ENCODE results near the gene CR1L.
"Not testable (repeated sequence)": the region's sequence is repeated elsewhere in the genome, so short reads cannot be mapped to it uniquely, and the experiment has no call there.

CR1L gene

DNA sequence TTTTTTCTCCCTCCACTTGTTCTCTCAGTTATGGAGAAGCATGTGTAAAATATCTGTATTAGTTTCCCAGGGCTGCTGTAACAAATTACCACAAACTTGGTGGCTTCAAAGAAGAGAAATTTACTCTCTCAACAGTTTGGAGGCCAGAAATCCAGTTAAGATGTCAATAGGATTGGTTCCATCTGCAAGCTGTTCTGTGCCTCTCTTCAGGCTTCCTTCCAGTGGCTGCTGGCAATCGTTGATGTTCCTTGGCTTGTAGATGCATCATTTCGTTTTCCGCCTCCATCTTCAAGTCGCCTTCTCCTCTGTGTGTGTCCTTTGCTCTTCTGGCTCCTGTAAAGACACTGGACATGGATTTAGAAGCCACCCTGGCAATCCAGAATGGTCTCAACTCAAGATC lies 45.6 kb downstream of the CR1L start:
- DNase-seq, result not testable (repeated sequence)

DNA sequence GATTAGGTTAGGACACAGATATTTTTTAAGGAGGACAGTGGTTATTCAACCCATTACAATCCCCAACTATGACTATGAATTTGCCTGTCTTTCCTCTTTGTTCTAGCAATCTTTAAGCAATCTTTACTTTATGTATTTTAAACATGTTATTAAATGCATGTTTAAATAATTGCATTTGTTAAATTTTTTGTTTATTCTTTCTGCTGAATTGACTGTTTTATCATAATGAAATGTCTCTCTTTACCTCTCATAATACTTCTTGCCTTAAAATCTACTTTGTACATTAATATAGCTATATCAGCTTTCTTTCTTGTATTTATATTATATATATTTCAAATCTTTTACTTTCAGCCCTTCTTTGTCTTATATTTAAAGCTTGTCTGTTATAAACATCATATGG lies 46.1 kb downstream of the CR1L start:
- DNase-seq, result no peak

DNA sequence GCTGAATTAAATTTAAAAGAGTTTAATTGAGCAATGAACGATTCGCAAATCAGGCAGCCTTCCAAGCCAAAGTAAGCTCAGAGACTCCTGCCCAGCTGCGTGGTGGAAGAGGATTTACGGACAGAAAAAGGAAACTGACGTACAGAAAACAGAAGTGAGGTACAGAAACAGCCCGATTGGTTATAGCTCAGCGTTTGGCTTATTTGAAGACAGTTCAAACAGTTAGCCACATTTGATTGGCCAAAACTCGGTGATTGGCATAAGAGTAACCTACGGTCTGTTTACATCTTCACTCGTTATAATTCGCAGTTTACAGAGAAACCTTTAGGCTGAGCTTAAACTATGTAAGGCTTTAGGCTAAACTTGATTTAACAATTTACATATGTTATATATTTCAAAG lies 46.9 kb downstream of the CR1L start:
- no peak for DNase-seq

DNA sequence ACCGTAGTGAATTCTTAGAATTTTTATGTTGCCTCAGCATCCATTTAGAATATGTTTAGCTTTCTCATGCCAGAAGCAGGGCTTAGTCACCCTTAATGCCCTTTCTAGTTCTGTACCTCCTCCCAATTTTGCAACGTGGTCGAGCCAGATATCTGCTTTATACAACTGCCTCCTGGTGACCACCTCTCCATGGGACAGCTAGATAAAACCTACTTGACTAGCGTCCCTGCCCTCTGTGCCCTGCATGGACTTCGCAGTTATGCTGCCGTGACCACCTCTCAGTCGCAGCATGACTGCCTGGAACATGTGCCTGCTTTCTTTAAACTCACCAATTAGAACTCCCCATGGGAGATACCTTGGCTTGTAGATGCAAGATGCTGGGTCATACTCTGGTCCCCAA lies 47.4 kb downstream of the CR1L start:
- not testable (repeated sequence) for DNase-seq

DNA sequence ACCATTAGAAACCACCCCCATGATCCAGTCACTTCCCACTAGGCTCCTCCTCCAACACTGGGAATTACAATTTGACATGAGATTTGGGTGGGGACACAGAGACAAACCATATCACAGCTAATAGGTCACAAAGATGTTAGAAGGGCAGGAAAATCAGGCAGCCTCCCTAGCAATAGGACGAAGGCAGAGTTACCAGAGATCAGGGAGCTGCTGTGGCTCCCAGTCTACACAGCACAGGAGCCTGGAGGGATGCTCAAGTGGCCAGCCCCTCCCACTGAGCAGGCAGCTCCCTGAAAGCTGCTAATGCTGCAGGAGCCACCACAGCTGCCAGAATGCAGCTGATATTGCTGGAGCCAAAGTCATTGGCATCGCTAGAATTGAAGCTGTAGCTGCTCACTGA lies 51.0 kb downstream of the CR1L start:
- no peak for DNase-seq

DNA sequence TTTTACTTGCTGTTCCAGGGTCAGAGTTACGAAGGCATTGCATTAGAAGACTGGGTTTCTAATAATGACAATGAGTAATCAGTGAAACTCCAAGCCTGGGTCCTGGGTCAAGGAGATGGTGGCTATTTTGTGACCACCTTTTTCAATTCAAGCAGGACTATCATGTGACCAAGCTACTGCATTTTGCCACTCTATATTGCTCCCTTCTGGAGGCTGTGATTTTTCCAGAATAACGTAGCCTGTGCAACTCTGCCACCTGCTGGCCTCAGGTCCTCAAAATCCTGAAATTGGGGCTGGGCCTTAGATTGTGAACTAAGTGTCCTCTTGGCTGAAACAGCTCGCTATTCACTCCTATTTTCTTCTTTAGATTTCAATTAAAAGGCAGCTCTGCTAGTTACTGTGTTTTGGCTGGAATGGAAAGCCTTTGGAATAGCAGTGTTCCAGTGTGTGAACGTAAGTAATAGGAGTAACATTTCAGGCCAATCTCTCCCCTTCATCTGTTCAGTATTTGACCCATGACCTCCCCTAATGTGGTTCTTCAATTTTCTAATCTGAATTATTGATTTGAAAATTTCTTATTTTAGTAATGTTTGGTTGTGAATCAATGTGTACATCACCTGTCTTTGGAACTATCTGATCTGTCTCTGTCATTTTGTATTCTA lies 54.0 kb downstream of the CR1L start:
- peak; percentile 29 for DNase-seq

DNA sequence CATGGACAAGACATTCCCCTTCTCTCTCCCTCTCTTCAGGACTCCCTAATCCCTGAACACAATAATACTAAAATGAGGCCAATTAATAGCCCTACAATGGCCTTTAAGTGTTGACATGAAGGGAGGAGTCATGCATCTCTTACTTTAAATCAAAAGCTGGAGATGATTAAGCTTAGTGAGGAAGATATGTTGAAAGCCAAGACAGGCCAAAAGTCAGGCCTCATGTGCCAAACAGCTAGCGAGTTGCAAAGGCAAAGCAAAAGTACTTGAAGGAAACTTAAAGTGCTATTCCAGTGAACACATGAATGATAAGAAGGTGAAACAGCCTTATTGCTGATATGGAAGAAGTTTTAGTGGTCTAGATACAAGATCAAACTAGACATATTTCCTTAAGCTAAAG lies 57.4 kb downstream of the CR1L start:
- DNase-seq, result no peak

DNA sequence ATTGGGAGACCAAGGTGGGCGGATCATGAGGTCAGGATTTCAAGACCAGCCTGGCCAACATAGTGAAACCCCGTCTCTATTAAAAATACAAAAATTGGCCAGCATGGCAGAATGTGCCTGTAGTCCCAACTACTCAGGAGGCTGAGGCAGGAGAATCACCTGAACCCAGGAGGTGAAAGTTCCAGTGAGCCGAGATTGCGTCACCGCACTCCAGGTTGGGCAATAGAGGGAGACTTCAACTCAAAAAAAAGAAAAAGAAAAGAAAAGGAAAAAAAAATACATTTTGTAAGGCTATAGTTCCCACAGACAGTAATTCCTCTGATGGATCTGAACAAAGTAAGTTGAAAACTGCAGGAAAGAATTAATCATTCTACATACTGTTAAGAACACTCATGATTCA lies 58.8 kb downstream of the CR1L start:
- DNase-seq, result no peak

DNA sequence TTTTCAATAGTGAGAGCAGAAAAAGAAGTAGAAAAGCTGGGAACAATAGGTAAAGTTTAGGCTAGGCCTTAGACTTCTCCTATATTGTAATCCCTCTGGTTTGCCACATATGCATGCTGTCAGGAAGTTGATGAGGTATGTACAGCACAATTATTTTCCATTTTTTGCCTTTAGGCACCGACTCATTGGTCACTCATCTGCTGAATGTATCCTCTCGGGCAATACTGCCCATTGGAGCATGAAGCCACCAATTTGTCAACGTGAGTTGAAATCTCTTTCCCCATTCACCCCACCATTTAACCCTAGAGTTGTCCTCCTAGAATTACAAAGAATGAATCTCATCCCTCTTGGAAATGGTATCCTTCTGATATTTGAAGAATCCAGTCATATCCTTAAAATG lies 63.1 kb downstream of the CR1L start:
- not testable (repeated sequence) for DNase-seq

DNA sequence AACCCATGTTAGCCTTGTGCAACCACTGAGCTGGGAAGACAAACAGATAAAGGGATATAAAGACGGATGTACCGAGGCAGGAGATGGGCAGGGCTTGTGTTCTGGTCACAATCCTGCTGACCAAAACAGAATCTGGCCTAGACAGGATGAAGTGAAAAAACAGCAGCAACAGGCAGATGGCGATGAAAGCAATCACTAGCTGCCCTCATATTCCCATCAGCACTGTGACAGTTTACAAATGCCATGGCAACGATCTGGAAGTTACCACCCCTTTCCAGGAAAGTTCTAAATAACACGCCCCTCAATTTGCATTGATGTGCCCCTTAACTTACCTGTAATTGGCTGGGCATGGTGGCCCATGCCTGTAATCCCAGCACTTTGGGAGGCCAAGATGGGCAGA lies 66.4 kb downstream of the CR1L start:
- DNase-seq, result no peak

DNA sequence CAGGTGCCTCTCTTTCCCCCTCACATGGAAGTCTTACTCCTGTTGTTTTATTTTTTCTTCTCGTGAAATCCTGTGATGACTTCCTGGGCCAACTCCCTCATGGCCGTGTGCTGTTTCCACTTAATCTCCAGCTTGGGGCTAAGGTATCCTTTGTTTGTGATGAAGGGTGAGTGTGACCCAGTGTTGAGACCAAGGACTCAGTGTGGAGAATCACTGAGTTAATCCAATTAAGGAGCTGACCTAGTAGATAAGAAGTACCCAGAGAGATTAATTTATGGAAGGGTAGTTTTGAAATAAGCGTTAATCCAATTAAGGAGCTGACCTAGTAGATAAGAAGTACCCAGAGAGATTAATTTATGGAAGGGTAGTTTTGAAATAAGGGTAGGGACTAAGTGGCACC lies 67.8 kb downstream of the CR1L start:
- DNase-seq, result not testable (repeated sequence)

DNA sequence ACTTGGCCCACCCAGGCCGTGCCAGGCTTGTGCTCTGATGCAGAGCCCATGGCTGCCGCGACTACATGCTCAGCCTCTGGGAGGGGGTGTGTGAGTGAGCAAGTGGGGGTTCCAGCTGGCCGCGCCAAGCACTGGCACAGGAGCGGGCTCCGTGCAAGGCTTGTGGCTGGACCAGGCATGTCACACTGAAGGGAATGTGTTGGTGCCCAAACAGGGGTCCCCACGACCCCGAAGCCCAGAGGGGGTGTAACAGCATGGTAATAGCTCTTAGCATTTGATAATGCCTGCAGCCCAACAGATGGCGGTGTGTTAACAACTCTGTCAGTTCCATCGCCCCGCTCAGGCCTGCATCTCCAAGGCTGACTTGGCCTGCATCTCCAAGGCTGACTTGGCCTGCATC lies 68.6 kb downstream of the CR1L start:
- DNase-seq, result no peak

DNA sequence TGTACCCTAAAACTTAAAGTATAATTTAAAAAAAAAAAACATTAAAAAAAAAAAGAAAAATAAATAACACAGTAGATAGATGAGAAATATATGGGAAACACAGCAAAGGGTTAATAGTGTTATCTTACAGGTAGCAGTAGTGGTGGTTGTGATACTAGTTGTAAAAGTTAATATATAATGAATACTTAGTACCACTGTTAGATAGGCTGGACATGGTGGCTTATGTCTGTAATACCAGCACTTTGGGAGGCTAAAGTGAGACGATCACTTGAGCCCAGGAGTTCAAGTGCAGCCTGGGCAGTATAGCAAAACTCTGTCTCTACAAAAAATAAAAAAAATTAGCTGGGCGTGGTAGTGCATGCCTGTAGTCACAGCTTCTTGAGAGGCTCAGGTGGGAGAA lies 74.3 kb downstream of the CR1L start:
- no peak for DNase-seq

DNA sequence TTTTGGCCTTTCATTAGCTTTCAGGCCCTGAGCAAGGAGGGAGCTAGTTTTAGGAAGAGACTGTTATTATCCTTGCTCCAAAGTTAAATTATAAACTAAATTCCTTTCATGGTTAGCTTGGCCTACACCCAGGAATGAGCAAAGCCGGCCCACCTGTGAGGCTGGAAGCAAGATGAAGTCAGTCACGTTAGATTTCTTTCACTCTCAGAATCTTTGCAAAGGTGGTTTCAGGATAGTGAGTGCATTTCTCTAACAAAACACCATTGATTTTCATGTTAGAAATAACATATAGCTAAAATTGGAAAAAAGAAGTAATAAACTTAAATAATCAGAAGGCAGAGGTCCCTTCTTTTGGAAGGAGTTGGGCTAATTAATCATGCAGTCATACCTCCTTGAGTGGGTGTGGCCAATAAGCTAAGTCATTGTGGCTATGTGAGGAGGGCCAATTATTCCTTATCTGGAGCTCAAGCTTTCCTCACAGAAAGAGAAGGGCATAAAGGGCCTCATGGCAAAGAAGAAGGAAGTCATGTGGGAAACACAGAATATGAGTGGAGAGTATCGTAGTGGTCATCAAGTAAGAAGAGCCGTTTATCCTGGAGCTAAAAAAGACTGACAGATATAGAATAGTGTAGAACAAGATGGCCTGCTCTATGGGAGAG lies 83.4 kb downstream of the CR1L start:
- DNase-seq, result not testable (repeated sequence)

DNA sequence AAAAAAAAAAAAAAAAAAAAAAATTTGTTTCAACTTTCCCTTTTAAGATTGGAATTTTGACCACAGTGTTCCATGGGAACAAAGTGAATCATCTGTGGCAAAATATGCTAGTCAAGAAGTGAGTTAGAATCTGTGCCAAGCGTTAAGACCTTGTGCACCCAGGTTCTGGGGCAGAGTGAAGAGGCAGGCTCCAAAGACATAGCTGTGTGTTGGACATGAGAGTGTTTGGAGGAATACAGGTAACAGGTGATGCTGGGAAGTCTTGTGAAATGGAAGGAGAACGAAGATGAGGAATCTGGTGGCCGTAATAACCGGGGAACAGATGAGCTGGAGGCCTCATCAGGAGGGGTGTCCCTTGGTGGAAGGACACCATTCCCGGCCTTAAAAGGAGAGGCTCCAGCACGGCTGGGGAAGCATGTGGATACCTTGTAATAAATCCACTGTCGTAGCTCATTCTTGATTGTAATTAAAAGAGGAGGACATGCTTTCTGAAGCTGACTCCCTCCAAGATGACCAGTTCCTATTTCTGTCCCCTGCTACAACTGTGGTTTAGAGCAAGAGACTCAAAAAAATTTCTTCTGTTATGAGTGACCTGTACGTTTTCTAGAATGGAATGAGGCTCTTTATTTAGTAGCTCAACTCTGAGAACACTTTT lies 92.7 kb downstream of the CR1L start:
- DNase-seq, result not testable (repeated sequence)

DNA sequence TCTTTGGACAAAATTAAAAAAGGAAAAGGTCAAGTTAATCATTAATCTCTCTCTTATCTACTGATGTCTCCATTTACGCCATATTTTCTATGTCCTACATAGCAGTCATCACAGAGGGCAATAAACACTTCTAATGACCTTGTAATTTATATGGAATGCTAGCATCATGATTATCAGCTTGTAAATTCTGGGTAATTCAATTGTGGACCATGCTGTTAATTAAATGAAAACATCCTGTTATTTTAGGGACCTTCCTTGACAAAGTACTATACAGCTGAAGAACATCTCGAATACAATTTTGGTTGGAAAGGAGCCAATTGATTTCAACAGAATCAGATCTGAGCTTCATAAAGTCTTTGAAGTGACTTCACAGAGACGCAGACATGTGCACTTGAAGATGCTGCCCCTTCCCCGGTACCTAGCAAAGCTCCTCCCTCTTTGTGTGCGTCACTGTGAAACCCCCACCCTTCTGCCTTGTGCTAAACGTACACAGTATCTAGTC lies 93.3 kb downstream of the CR1L start:
- DNase-seq, result peak; percentile 34

DNA sequence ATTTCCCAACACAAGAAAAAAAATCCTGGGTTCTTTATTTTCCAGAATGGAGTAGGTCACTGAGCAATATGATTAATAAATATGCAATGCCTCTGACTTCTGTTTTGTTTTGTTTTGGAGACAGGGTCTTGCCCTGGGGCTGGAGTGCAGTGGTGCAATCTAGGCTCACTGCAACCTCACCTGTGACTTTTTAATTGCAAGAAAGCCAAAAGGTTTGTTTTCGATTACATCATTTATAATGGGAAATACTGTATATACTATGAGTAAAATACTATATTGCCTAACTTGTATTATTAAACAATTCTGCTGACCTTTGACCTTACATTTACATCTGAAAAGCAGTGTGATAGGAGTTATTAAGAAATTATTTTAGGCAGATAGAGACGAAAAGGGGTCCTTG lies 95.3 kb downstream of the CR1L start:
- DNase-seq, result no peak

DNA sequence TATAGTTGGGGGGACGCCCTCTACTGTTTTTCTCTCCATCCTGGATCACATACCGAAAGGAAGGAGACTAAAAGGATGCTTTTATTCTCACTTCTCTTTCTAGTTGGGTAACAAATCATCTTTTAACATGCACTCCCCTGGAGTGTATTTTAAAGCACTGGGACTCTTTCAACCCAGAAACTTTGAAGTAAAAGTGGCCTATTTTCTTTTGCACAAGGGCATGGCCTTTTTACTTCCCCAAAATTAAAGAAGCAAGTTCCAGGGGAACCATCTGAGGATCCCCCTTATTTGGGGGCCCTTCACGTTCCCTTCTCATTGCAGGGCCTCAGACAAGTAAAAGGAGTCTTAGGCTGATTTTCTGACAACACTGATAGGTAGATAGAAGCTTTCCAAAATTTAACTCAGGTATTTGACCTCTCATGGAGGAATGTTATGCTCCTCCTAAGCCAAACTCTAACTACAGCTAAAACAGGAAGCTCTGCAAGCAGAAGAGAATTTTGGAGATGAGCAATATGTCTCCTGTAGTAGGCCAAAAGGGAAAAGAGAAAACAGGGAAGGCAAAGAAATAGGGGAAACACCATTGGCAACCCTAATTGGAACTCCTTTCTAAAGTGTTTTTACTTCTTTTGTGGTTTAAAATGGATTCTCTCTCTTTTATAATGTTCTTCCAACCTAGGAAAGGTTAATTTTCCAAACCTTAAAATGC lies 98.1 kb downstream of the CR1L start:
- DNase-seq, result no peak

DNA sequence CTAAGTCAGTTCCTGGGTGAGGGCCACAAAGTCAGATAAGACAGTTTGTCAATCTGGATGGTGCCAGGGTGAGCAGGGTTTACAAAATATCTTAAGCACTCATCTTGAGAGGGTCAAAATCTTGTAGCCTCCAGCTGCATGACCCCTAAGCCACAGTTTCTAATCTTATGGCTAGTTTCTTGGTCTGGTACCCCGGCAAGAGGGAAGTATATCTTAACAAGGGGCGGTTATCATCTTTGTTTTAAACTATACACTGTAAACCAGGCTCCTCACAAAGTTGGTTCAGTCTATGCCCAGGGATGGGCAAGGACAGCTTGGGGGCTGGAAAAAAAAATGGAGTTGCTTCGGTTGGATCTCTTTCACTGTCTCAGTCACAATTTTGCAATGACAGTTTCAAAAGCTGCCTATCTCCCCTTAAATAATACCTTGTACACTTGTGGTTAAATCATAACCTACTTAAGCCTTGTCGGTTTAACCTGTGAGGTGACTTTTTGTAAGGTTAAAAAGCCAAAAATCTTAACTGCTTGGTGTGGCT lies 99.1 kb downstream of the CR1L start:
- DNase-seq, result no peak

DNA sequence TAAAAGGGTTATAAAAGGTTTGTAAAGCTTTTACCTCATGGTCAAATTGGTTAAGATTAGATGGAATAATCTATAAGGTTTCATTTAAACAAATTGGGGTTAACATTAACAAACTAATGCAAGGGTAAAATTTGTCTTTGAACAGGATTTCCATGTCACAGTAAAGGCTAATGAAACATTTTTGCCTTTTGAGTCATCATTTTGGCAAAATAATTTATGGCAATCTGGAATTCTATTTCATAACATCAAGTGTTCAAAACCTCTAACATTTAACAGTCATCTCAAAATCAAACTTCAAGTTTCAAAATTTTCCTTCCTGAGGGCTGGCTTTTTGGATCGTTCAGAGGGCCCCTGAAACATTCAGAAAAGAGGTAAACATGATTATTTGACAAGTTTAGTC lies 100.4 kb downstream of the CR1L start:
- DNase-seq, result no peak

DNA sequence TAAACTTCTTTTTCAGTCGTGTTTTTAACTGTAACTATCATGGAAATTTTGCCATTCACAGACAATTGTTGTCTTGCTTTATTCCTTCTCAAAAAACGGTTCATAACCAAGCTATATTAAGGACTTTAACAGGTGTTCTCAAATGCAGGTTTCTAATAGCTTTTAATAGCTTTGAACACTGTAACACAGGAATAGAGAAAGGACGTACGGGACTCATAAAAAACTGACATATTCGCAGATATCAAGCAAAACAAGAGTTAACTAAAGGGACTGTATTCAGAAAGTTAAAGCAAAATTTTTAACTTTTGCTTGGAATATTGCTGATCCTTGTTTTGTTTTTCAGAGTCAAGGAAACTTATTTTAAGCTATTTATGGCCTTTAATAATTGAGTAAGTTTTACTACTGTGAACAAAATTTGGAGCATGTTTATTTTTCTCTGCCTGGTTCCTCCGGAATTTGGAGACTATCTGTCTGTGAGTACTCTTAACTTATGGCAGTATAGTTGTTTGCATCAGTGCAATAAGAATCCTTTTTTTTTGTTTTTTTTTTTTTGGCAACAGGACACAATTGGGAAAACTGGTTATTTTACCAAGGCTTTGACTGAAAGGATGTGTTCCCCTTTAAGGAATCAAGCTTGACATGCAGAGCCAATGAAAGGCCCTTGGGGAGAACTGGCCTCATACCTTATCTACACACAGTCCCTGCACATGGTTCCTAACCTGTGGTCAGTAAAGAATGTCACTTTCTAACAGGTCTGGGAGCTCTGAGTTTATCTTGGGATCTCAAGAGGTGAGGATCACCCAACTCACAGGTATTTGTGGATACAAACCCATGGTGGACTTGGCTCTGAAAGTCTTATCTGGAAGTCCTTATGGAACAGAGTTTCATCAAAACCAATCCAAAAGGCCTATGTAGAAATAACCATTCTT lies 101.2 kb downstream of the CR1L start:
- no peak for DNase-seq

All from activated CD4-positive, alpha-beta T cell treated with anti-CD3 and anti-CD28 coated beads, Interleukin-2, amount 50 U/mL, for 1 hour (primary cell).